Lower leg skin (tissue), 4 donors: Measurements from ENCODE around the gene BBLN. TPM values are rescaled to one million over a fixed set of nuclear protein-coding genes. Genes with fewer than 3 reads are reported as not detected.

Experiments used
- DNase-seq, 2 donors: peaks; one replicate each; pipeline ENCODE4 v3.0.0-alpha.2; 2019; ENCODE audit warnings: low spot score in 2 of 2
- H3K4me3 ChIP-seq: fragments of 200-600 bp; sonication (generic); 2 replicates; pipeline ENCODE4 v1.5.1; 2017; ENCODE audit warnings: mild to moderate bottlenecking, low read depth; ENCODE audit not compliant: poor library complexity, severe bottlenecking
- CTCF ChIP-seq, 3 donors: fragments of 450-650 bp; IDR thresholded peaks; one replicate each; pipeline ENCODE4 v1.5.1; 2016; ENCODE audit warnings: antibody characterized with exemption in 3 of 3, mild to moderate bottlenecking in 3 of 3, moderate library complexity in 2 of 3
- POLR2A ChIP-seq, 2 donors: fragments of 450-650 bp; IDR thresholded peaks; one replicate each; pipeline ENCODE4 v1.6.1; 2016 to 2017; ENCODE audit warnings: antibody characterized with exemption in 2 of 2, mild to moderate bottlenecking in 1 of 2, moderate library complexity in 1 of 2
- WGBS, 2 donors: methylation state at CpG; one replicate each; pipeline ENCODE4 v1.1.5; 2018; 5-methylcytosine and 5-hydroxymethylcytosine counted together
- intact Hi-C: fragments of 100-400 bp; cut with DNase I; formaldehyde crosslinking; loops from one replicate; pipeline ENCODE4 v1.15.0; 2023; ENCODE audit warnings: low total_unique reads
- total RNA-seq, 4 donors: library from RNA; depleted of rRNA; stranded (reverse); fragments of >200 nt; gene quantifications; one replicate each; pipeline ENCODE4 v1.1.0, GENCODE V29; 2016

BBLN gene
- total RNA-seq, 4 donors from 2014 or later, result 288 to 606 (median 392) TPM

GRCh38 chr9:128142061-128142460 is 18.0 kb upstream of the BBLN start:
- no peak for TF ChIP-seq POLR2A (IDR thresholded peaks at IDR 0.05)
- TF ChIP-seq CTCF (IDR thresholded peaks at IDR 0.05), result no peak
- WGBS, 2 donors, result 57 to 67% methylated on average over 4 of the region's 4 CpGs
- intact Hi-C loops, result no loop called here
- DNase-seq, result no peak
- no peak overlapping the region for H3K4me3 ChIP-seq

GRCh38 chr9:128142596-128142995 is 17.5 kb upstream of the BBLN start:
- DNase-seq, result no peak
- 83 to 100% methylated on average over 2 of the region's 2 CpGs for WGBS, 2 donors
- no peak overlapping the region for H3K4me3 ChIP-seq
- TF ChIP-seq POLR2A (IDR thresholded peaks at IDR 0.05) (no peak), CTCF (IDR thresholded peaks at IDR 0.05) (no peak)
- intact Hi-C loops, result no loop called here

GRCh38 chr9:128143525-128144238 is 16.4 kb upstream of the BBLN start:
- no peak for DNase-seq
- intact Hi-C loops, result no loop called here
- no peak overlapping the region for H3K4me3 ChIP-seq
- 55 to 63% methylated on average over 7 to 8 of the region's 8 CpGs for WGBS, 2 donors
- no peak for TF ChIP-seq POLR2A (IDR thresholded peaks at IDR 0.05)
- no peak for TF ChIP-seq CTCF (IDR thresholded peaks at IDR 0.05)

- 93 to 94% methylated on average over 17 to 22 of the region's 22 CpGs for WGBS, 2 donors
- no peak overlapping the region for H3K4me3 ChIP-seq
- TF ChIP-seq POLR2A (IDR thresholded peaks at IDR 0.05) (no peak), CTCF (IDR thresholded peaks at IDR 0.05) (no peak)
- intact Hi-C loops, result no loop called here
- DNase-seq, result no peak
Measured at GRCh38 chr9:128144239-128145181, 15.6 kb upstream of the BBLN start.

- WGBS, 2 donors, result 35 to 48% methylated on average over 8 of the region's 8 CpGs
- no peak for TF ChIP-seq CTCF (IDR thresholded peaks at IDR 0.05)
- no peak for TF ChIP-seq POLR2A (IDR thresholded peaks at IDR 0.05)
- intact Hi-C loops, result no loop called here
- H3K4me3 ChIP-seq, result no peak overlapping the region
- DNase-seq, result no peak
Measured at GRCh38 chr9:128145536-128145935, 14.5 kb upstream of the BBLN start.
